ENCODE data around the gene APLF.

APLF gene

GRCh38 chr2:68471385-68471784 lies 4.0 kb downstream of the APLF start:
- no peak overlapping the region for H3K4me3 ChIP-seq (ENCODE audit: severe bottlenecking)
- H3K4me1 ChIP-seq (ENCODE audit: insufficient read depth, poor library complexity, severe bottlenecking): peaks cover 18% of the 10 kb centered on the region

GRCh38 chr2:68472796-68473414 lies 5.5 kb downstream of the APLF start:
- no peaks in the 10 kb centered on the region for H3K36me3 ChIP-seq (ENCODE audit: low read depth)
- H3K27ac ChIP-seq (ENCODE audit: poor library complexity, severe bottlenecking): no peak overlapping the region
- H3K27me3 ChIP-seq (ENCODE audit: insufficient read depth, poor library complexity, severe bottlenecking): no peaks in the 10 kb centered on the region
- H3K4me1 ChIP-seq (ENCODE audit: insufficient read depth, poor library complexity, severe bottlenecking): peaks cover 18% of the 10 kb centered on the region
- TF ChIP-seq CTCF (IDR thresholded peaks at IDR 0.05; ENCODE audit: poor library complexity, severe bottlenecking): no peak
- DNase-seq (ENCODE audit: low spot score) (no peak), ATAC-seq (ENCODE audit: low read depth) (no peak)
- H3K4me3 ChIP-seq (ENCODE audit: severe bottlenecking): no peak overlapping the region
- H3K9me3 ChIP-seq (ENCODE audit: severe bottlenecking): no peaks in the 10 kb centered on the region

More at GRCh38 chr2:68471385-68471784, 4.0 kb downstream of the APLF start:
- no peak overlapping the region for H3K27ac ChIP-seq (ENCODE audit: poor library complexity, severe bottlenecking)
- no peak for TF ChIP-seq CTCF (IDR thresholded peaks at IDR 0.05; ENCODE audit: poor library complexity, severe bottlenecking)
- no peaks in the 10 kb centered on the region for H3K36me3 ChIP-seq (ENCODE audit: low read depth)
- no peak for DNase-seq (ENCODE audit: low spot score)
- H3K9me3 ChIP-seq (ENCODE audit: severe bottlenecking): no peaks in the 10 kb centered on the region
- H3K27me3 ChIP-seq (ENCODE audit: insufficient read depth, poor library complexity, severe bottlenecking): no peaks in the 10 kb centered on the region
- ATAC-seq (ENCODE audit: low read depth): no peak

- H3K4me1 ChIP-seq (ENCODE audit: insufficient read depth, poor library complexity, severe bottlenecking): no peaks in the 10 kb centered on the region
- H3K4me3 ChIP-seq (ENCODE audit: severe bottlenecking): no peak overlapping the region
- TF ChIP-seq CTCF (IDR thresholded peaks at IDR 0.05; ENCODE audit: poor library complexity, severe bottlenecking): no peak
- DNase-seq (ENCODE audit: low spot score) (no peak), ATAC-seq (ENCODE audit: low read depth) (no peak)
- H3K27ac ChIP-seq (ENCODE audit: poor library complexity, severe bottlenecking): no peak overlapping the region
- H3K9me3 ChIP-seq (ENCODE audit: severe bottlenecking): no peaks in the 10 kb centered on the region
- no peaks in the 10 kb centered on the region for H3K36me3 ChIP-seq (ENCODE audit: low read depth)
- H3K27me3 ChIP-seq (ENCODE audit: insufficient read depth, poor library complexity, severe bottlenecking): no peaks in the 10 kb centered on the region
These were observed 7.7 kb downstream of the APLF start for GRCh38 chr2:68475110-68475509.

GRCh38 chr2:68475576-68475975 lies 8.2 kb downstream of the APLF start:
- Histone ChIP-seq H3K27ac (ENCODE audit: poor library complexity, severe bottlenecking) (no peak overlapping the region), H3K9me3 (ENCODE audit: severe bottlenecking) (no peaks in the 10 kb centered on the region), H3K4me3 (ENCODE audit: severe bottlenecking) (no peak overlapping the region), H3K4me1 (ENCODE audit: insufficient read depth, poor library complexity, severe bottlenecking) (no peaks in the 10 kb centered on the region), H3K27me3 (ENCODE audit: insufficient read depth, poor library complexity, severe bottlenecking) (no peaks in the 10 kb centered on the region), H3K36me3 (ENCODE audit: low read depth) (no peaks in the 10 kb centered on the region)
- no peak for TF ChIP-seq CTCF (IDR thresholded peaks at IDR 0.05; ENCODE audit: poor library complexity, severe bottlenecking)
- no peak for ATAC-seq (ENCODE audit: low read depth)
- no peak for DNase-seq (ENCODE audit: low spot score)

GRCh38 chr2:68476454-68476853 lies 9.1 kb downstream of the APLF start:
- Histone ChIP-seq H3K36me3 (ENCODE audit: low read depth) (no peaks in the 10 kb centered on the region), H3K4me3 (ENCODE audit: severe bottlenecking) (no peak overlapping the region), H3K27me3 (ENCODE audit: insufficient read depth, poor library complexity, severe bottlenecking) (no peaks in the 10 kb centered on the region), H3K4me1 (ENCODE audit: insufficient read depth, poor library complexity, severe bottlenecking) (no peaks in the 10 kb centered on the region), H3K9me3 (ENCODE audit: severe bottlenecking) (no peaks in the 10 kb centered on the region), H3K27ac (ENCODE audit: poor library complexity, severe bottlenecking) (no peak overlapping the region)
- TF ChIP-seq CTCF (IDR thresholded peaks at IDR 0.05; ENCODE audit: poor library complexity, severe bottlenecking): no peak
- no peak for DNase-seq (ENCODE audit: low spot score)
- ATAC-seq (ENCODE audit: low read depth): no peak

All from RWPE2 (cell line).